HG03159 (cell line): ENCODE results near the gene RANGAP1.
"Not testable (repeated sequence)": the region's sequence is repeated elsewhere in the genome, so short reads cannot be mapped to it uniquely, and the experiment has no call there.

Experiments
- ATAC-seq: cut with Tn5 transposase; IDR thresholded peaks from one replicate; pipeline ENCODE4 v1.9.1; 2021; ENCODE audit warnings: mild to moderate bottlenecking, moderate library complexity; ENCODE audit not compliant: unreplicated experiment

The RANGAP1 gene

GRCh38 chr22:41301085-41302020 lies 15.4 kb upstream of the RANGAP1 start, which contains the start of gene ZC3H7B:
Gene ZC3H7B, plus strand, starts transcription at chr22:41301525. Its CDS starts 19,136 bp downstream, at chr22:41320661.
- peak; percentile 84 for ATAC-seq

DNA sequence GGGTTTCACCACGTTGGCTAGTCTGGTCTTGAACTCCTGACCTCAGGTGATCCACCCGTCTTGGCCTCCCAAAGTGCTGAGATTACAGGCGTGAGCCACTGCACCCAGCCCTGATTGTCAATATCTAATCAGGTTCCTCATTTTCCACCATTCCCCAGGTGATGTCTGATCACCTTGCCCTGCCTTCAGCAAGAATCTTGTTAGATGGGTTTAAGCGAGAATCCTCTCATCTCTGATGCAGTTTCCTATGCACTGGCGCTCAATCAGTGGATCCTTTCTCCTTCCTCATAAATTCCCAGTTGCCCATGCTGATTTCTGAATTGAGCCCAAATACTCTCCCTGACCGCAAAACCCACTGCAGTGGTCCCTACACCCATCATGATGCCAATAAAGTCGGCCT lies 14.7 kb upstream of the RANGAP1 start:
- no peak for ATAC-seq

DNA sequence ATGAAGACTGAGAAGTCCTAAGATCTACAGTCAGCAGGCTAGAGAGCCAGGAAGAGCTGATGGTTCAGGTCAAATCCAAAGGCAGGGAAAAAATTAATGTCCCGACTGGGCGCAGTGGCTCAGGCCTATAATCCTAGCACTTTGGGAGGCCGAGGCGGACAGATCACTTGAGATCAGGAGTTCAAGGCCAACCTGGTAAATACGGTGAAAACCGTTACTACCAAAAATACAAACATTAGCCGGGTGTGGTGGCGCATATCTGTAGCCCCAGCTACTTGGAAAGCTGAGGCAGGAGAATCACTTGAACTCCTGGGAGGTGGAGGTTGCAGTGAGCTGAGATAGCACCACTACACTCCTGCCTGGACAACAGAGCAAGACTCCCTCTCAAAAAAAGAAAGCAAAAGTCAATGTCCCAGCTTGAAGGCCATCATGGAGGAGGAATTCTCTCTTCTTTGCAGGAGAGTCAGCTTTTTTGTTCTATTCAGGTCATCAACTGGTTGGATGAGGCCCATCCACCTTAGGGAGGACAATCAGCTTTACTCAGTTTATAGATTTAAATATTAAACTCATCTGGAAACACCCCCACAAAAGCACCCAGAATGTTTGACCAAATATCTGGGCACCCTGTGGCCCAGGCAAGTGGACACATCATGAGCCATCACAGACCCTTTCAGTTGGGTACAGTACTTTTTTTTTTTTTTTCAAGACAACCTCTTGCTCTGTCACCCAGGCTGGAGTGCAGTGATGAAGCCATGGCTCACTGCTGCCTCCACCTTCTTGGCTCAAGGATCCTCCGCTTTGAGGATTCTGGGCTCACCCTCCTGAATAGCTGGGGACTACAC lies 11.1 kb upstream of the RANGAP1 start:
- no peak for ATAC-seq

DNA sequence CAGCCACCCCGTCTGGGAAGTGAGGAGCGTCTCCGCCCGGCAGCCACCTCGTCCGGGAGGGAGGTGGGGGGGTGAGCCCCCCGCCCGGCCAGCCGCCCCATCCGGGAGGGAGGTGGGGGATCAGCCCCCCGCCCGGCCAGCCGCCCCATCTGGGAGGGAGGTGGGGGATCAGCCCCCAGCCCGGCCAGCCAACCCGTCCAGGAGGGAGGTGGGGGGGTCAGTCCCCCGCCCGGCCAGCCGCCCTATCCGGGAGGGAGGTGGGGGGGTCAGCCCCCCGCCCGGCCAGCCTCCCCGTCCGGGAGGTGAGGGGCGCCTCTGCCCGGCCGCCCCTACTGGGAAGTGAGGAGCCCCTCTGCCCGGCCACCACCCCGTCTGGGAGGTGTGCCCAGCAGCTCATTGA lies 8.8 kb upstream of the RANGAP1 start:
- ATAC-seq: not testable (repeated sequence)

DNA sequence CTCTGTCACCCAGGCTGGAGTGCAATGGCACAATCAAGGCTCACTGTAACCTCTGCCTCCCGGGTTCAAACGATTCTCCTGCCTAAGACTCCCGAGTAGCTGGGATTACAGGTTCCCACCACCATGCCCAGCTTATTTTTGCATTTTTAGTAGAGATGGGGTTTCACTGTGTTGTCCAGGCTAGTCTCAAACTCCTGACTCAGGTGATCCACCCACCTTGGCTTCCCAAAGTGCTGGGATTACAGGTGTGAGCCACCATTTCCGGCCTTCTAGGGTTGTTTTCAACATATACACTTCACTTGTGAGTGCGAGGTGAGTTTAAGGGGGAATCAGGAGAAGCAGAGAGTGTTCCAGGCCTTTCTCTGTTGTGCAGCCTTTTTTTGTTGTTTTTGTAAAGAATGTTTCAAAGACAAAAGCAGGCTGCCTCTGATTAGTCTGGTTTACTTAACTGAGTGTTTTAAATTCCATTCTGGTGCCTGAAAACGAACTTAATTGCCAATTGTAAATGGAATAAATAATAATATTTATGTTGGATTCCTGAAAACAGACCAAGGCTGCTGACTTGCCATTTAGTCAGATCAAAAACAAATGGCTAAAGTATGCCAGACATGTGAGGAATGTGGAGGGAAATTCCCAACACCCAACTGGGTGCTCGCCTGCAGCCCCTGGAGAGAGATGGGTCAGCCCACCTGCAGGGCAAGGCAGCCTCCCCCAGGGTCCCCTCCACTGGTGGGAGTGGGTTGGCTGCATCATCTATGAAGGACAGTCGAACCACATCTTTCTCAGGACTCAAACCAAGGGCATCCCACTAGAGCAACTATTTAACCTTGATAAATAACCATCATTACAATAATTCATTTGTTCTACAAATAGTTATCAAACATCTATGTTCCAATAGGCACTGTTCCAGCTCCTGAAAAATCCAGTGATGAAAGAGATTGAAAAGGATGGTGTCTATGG lies 4.6 kb upstream of the RANGAP1 start:
- ATAC-seq: no peak

GRCh38 chr22:41289671-41290070 lies 3.7 kb upstream of the RANGAP1 start:
- no peak for ATAC-seq

GRCh38 chr22:41288245-41288946 lies 2.4 kb upstream of the RANGAP1 start:
- ATAC-seq: no peak

GRCh38 chr22:41286639-41287091 lies 678 bp upstream of the RANGAP1 start:
- ATAC-seq: peak; percentile 24

DNA sequence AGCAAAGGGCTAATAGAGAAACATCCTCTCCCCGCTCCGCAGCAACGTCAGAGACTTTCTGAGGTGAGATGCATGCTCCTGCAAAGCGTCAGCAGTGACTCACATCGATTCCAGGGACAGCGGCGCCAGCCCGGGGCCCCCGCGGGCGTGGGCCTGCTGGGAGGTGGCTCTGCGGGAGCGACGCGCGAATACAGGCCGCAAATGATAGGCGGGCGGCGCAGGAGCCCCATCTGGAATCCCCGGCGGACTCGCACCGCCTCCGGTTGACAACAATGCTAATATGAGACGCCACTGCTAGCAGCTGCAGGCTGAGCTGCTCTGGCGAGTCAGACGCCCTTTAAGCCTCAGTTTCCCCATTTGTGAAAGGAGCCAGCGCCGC lies 557 bp downstream of the RANGAP1 start:
- no peak for ATAC-seq

DNA sequence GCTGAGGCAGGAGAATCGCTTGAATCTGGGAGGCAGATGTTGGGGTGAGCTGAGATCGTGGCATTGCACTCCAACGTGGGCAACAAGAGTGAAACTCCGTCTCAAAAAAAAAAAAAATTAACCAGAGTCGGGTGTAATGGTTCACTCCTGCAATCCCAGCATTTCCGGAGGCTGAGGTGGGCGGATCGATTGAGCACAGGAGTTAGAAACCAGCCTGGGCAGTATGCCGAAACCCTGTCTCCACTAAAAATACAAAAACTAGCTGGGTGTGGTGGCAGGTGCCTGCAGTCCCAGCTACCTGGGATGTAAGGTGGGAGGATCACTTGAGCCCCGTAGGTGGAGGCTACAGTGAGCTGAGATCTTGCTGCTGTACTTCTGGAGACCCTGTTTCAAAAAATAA lies 1.5 kb downstream of the RANGAP1 start:
- ATAC-seq: no peak

- no peak for ATAC-seq
These were observed 5.1 kb downstream of the RANGAP1 start for GRCh38 chr22:41280854-41281253.

- no peak for ATAC-seq
These were observed 5.9 kb downstream of the RANGAP1 start for GRCh38 chr22:41280065-41280464.

GRCh38 chr22:41274856-41275255 lies 11.1 kb downstream of the RANGAP1 start:
- no peak for ATAC-seq

DNA sequence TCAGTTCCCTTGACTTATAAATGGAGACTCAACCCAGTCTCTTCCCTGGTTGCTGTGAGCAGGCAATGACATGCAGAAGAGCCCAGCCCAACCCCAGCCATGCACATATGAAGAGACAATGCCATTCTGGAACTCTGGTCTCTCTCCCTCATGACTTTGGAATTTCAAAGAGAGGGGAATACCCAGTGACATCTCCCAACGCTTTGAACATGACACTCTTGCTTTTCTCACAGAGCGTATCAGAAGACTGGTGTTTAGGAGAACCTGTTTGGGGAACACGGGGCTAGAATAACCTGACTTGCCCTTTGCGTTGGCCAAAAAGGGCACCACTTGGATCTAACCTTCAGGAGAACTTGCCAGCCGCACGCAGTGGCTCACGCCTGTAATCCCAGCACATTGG lies 12.9 kb downstream of the RANGAP1 start:
- ATAC-seq: no peak

DNA sequence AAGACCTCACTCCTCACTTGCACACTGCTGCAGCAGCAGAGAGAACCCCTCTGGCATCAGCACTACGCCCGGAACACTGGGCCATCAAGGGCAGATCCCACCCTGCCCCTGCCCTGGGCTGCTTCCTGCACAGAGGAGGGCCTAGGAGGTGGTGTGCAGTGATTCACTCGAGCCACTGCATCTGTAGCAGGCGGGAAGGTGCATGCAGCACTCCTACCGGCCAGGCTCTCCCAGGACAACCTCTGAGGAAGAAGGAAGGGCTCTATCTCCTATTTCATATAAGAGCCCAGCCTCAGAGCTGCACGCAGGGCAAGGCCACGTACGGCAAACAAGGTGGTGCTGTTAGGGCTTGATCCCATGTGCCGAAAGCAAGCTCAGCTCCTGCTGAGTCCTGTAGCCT lies 14.2 kb downstream of the RANGAP1 start:
- no peak for ATAC-seq

- no peak for ATAC-seq
These were observed 18.0 kb downstream of the RANGAP1 start for GRCh38 chr22:41267958-41268357.

GRCh38 chr22:41264408-41264941 lies 21.5 kb downstream of the RANGAP1 start:
- no peak for ATAC-seq

DNA sequence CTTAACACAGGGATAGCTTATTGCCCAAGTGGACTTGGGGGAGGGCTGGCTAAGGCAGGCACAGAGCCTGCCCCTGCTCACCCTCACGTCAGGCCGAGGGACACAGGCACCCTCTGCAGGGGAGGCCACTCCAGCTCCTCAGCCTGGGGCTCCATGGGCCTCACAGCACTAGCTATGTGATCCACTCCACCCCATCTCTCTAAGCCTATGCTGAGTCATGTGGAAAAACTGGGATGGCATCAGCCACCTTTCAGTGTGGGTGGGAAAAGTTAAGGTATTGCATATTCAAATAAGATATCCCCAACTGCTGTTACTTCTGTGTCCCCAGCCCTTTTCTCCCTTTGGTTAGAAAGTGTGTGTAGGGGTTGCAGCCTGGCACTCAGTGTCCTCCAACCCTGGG lies 22.3 kb downstream of the RANGAP1 start:
- ATAC-seq: no peak

GRCh38 chr22:41262250-41262765 lies 23.7 kb downstream of the RANGAP1 start:
- no peak for ATAC-seq
